ENCODE measurements around the gene SERPINA4. TPM values are rescaled to one million over a fixed set of nuclear protein-coding genes. Genes with fewer than 3 reads are reported as not detected.
A peak's percentile ranks its signal among the peaks of the same experiment; 100 is the strongest.

SERPINA4 gene
- total and polyA plus RNA-seq, 2 of the 13 experiments (the other 11 are each of a cell fraction or from before 2014, with no cell fraction given), result 39.1 to 57.8 TPM

DNA sequence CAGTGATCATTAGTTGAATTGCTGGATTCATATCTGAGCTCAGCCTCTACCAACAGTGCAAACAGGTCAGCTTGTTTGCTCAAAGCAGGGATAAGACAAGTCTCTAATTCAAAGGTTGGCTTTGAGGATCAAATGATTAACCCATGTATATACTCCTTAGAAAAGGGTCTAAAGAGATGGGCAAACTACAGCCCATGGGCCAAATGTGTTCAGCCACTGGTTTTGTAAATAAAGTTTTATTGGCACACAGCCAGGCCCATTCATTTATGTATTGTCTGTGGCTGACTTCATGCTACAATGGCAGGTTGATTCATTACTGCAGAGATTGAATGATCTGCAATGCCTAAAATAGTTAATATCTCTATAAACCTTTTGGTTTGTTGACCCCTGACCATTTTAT, 3.1 kb downstream of the SERPINA4 start (continued):
- TF ChIP-seq, protein P1, sequence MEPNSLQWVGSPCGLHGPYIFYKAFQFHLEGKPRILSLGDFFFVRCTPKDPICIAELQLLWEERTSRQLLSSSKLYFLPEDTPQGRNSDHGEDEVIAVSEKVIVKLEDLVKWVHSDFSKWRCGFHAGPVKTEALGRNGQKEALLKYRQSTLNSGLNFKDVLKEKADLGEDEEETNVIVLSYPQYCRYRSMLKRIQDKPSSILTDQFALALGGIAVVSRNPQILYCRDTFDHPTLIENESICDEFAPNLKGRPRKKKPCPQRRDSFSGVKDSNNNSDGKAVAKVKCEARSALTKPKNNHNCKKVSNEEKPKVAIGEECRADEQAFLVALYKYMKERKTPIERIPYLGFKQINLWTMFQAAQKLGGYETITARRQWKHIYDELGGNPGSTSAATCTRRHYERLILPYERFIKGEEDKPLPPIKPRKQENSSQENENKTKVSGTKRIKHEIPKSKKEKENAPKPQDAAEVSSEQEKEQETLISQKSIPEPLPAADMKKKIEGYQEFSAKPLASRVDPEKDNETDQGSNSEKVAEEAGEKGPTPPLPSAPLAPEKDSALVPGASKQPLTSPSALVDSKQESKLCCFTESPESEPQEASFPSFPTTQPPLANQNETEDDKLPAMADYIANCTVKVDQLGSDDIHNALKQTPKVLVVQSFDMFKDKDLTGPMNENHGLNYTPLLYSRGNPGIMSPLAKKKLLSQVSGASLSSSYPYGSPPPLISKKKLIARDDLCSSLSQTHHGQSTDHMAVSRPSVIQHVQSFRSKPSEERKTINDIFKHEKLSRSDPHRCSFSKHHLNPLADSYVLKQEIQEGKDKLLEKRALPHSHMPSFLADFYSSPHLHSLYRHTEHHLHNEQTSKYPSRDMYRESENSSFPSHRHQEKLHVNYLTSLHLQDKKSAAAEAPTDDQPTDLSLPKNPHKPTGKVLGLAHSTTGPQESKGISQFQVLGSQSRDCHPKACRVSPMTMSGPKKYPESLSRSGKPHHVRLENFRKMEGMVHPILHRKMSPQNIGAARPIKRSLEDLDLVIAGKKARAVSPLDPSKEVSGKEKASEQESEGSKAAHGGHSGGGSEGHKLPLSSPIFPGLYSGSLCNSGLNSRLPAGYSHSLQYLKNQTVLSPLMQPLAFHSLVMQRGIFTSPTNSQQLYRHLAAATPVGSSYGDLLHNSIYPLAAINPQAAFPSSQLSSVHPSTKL (CRISPR knock-in tag; IDR thresholded peaks at IDR 0.05), result 0 out of 2 replicates have a peak, but pooled peaks have one; percentile 21
- TF ChIP-seq ATAD3A (CRISPR knock-in tag; IDR thresholded peaks at IDR 0.05) (no peak), ZNF354B (CRISPR knock-in tag; IDR thresholded peaks at IDR 0.05) (no peak), HNF4G (IDR thresholded peaks at IDR 0.05; ENCODE audit: borderline replicate concordance, low read depth, low read length) (no peak), HNF4G (CRISPR knock-in tag; IDR thresholded peaks at IDR 0.05; ENCODE audit: borderline replicate concordance, low read depth) (no peak), ZNF337 (CRISPR knock-in tag; IDR thresholded peaks at IDR 0.05; ENCODE audit: borderline replicate concordance, low read depth) (no peak), BORCS8-MEF2B (CRISPR knock-in tag; IDR thresholded peaks at IDR 0.05) (no peak), NFIC (IDR thresholded peaks at IDR 0.05; ENCODE audit: low read length) (peak; percentile 62), ZNF296 (CRISPR knock-in tag; conservative IDR thresholded peaks at IDR 0.05) (no peak), ZNF652 (CRISPR knock-in tag; IDR thresholded peaks at IDR 0.05; ENCODE audit: borderline replicate concordance, low read depth) (peak; percentile 77; the same call in 1 of the 2 replicates), CREM (IDR thresholded peaks at IDR 0.05) (no peak), CREM (CRISPR knock-in tag; IDR thresholded peaks at IDR 0.05) (no peak), TCF12 (IDR thresholded peaks at IDR 0.05) (no peak), TCF12 (CRISPR knock-in tag; IDR thresholded peaks at IDR 0.05) (no peak), TCF7 (IDR thresholded peaks at IDR 0.05; ENCODE audit: low read depth) (peak; percentile 49), MAFF (IDR thresholded peaks at IDR 0.05; ENCODE audit: low read depth, low read length) (no peak)
- TF ChIP-seq, protein P2, sequence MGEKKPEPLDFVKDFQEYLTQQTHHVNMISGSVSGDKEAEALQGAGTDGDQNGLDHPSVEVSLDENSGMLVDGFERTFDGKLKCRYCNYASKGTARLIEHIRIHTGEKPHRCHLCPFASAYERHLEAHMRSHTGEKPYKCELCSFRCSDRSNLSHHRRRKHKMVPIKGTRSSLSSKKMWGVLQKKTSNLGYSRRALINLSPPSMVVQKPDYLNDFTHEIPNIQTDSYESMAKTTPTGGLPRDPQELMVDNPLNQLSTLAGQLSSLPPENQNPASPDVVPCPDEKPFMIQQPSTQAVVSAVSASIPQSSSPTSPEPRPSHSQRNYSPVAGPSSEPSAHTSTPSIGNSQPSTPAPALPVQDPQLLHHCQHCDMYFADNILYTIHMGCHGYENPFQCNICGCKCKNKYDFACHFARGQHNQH (CRISPR knock-in tag; IDR thresholded peaks at IDR 0.05), result no peak
- TF ChIP-seq, protein P3, sequence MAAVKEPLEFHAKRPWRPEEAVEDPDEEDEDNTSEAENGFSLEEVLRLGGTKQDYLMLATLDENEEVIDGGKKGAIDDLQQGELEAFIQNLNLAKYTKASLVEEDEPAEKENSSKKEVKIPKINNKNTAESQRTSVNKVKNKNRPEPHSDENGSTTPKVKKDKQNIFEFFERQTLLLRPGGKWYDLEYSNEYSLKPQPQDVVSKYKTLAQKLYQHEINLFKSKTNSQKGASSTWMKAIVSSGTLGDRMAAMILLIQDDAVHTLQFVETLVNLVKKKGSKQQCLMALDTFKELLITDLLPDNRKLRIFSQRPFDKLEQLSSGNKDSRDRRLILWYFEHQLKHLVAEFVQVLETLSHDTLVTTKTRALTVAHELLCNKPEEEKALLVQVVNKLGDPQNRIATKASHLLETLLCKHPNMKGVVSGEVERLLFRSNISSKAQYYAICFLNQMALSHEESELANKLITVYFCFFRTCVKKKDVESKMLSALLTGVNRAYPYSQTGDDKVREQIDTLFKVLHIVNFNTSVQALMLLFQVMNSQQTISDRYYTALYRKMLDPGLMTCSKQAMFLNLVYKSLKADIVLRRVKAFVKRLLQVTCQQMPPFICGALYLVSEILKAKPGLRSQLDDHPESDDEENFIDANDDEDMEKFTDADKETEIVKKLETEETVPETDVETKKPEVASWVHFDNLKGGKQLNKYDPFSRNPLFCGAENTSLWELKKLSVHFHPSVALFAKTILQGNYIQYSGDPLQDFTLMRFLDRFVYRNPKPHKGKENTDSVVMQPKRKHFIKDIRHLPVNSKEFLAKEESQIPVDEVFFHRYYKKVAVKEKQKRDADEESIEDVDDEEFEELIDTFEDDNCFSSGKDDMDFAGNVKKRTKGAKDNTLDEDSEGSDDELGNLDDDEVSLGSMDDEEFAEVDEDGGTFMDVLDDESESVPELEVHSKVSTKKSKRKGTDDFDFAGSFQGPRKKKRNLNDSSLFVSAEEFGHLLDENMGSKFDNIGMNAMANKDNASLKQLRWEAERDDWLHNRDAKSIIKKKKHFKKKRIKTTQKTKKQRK (IDR thresholded peaks at IDR 0.05; ENCODE audit: low read length), result no peak
- TF ChIP-seq, protein P4, sequence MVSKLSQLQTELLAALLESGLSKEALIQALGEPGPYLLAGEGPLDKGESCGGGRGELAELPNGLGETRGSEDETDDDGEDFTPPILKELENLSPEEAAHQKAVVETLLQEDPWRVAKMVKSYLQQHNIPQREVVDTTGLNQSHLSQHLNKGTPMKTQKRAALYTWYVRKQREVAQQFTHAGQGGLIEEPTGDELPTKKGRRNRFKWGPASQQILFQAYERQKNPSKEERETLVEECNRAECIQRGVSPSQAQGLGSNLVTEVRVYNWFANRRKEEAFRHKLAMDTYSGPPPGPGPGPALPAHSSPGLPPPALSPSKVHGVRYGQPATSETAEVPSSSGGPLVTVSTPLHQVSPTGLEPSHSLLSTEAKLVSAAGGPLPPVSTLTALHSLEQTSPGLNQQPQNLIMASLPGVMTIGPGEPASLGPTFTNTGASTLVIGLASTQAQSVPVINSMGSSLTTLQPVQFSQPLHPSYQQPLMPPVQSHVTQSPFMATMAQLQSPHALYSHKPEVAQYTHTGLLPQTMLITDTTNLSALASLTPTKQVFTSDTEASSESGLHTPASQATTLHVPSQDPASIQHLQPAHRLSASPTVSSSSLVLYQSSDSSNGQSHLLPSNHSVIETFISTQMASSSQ (IDR thresholded peaks at IDR 0.05; ENCODE audit: low read depth), result peak; percentile 33; the same call in 1 of the 2 replicates
- TF ChIP-seq, protein P4 (CRISPR knock-in tag; IDR thresholded peaks at IDR 0.05; ENCODE audit: borderline replicate concordance), result peak; percentile 39; the same call in 1 of the 2 replicates

Data from HepG2 (cell line).